Putamen (tissue), 1 donor: ENCODE results near the gene NELFB.

Source experiments
- DNase-seq: peaks from one replicate; pipeline ENCODE4 v3.0.0-alpha.2; 2016; ENCODE audit warnings: low spot score

NELFB gene

DNA sequence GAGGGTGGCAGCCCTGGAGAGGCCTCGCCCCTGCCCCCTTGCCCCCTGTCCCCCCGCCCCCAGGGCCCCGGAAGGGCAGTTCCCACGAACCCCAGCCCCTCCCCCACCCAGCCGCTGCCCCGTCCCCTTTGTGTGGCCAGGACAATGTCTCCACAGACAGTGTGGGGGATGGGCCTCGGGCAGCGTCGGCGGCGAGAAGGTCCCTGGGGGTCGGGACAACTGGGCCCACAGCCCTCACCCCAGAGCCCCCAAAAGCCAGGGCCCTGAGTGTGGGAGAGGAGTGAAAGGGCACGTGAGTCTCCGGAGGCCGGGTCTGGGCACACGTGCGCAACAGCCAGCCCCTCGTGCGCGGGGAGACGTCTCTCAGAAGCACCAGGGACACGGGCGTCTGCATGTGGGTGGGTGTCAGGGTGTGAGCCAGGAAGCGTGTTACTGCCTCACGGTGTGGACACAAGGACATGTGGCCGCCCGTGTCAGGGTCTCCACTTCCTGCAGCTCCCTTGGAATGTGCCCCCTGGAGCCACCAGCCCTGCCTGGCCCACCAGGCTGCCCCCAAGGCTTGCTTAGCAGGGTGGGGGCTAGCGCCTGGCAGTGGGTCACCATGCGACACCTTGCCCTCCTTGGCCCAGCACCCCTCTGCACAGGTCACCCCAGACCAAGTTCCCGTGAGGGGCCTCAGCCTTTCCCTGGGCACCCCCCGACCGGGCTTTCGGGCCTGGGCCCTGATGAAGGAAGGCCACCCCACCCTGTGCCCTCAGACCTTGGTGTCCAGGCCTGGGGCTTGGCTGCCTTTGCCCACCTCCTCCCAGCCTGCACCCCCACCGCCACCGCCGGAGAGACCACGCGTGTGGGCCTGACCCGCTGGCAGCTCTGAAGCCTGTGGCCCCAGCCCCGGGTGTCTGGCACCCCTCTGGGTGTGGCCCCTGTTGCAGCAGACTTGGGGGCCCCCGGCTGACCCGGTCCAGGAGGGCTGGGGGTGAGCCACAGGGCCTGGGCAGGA lies 59.7 kb downstream of the NELFB start:
- DNase-seq: no peak

DNA sequence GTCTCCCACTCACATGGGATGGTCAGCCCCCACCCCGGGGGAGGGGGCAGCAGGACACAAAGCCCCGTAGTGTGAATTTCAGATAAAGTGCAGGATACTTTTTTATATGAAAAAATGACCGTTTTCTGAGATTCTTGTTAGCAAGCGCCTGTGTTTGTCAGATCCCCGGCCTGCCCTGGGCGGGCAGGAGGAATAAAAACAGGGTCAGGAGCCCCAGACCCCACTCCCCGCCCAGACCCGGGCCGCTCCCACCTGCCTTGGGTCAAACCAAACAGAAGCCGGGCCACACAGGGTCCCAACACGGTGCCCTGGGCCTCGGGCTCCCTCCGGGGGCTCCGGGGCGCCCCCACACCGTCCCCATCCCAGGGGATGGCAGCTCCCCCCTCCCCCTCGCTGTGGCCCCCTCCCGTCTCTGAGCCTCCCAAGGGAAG lies 60.5 kb downstream of the NELFB start:
- no peak for DNase-seq

DNA sequence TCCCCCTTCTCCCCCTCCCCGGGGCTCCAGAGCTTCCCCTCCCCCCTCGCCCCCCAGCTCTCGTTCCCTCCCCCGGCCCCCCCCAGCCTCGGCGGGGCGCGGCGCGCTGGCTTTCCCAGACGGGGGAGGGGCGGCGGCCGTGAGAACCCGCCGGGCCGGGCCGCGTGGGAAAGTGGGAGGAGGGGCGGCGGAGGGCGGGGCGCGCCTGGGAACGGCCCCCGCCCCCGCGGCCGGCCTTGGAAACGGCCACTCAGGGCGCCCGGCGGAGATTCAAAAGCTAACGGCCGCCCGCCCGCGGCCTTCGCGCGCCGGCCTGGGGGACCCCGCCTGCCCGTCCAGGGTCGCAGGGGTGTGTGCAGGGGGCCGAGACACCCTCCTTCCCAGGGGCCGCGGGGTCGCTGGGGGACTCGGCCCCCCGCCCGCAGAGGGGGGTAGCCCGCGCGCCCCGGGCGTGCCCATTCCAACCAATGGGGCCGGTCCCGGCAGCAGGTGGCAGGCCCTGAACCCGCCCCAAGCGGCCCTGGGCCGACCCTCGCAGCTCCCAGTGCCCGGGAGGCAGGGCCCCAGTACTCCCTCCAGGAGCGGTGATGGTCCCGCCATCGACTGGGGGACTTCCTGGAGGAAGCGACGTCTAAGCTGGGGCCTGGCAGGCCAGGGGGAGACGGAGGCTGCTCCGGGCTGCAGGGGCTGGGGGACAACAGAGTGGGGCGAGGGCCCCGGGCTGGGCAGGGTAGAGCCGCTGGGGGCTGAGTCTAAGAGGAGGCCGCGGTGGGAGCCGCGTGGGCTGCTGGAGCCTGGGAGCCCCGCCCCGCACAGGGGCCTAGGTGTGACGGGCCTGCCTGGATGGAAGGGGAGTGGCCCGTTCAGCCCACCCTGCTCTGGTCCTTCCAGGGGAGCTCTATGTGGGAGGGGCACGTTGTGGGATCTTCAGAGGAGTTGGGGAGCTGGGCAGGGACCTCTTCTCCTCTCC lies 61.2 kb downstream of the NELFB start:
- no peak for DNase-seq

DNA sequence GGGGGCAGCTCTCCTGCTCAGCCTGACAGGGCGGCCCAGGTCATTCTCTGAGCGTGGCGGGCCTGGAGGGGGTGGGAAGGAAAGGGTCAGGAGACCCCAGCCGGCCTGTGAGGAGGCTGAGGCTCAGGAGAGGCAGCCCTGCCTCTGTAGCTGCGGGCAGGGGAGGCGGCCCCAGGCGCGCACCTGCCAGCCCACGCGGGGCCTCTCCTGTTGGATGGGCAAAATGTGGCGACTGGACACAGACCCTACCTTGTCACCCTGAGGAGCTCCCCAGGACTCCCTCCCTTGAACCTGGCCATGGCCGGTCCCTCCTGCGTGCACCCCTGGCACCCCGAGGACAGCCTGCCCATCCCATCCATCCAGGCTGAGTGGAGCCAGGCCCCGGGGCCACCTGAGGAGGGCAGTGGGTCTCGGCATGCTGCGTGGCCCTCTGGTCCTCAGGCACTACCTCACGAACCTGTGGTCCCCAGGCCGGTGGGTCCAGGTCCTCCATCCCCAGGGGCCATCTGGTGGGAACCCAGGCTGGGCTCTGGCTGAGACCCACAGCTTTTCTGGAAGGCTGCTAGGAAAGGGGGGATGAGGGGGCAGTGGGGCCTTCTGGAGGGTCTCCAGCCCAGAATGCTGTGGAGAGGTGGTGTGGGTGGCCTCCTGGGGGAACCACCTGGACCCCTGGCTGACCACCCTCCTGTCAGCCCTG lies 62.0 kb downstream of the NELFB start:
- no peak for DNase-seq

DNA sequence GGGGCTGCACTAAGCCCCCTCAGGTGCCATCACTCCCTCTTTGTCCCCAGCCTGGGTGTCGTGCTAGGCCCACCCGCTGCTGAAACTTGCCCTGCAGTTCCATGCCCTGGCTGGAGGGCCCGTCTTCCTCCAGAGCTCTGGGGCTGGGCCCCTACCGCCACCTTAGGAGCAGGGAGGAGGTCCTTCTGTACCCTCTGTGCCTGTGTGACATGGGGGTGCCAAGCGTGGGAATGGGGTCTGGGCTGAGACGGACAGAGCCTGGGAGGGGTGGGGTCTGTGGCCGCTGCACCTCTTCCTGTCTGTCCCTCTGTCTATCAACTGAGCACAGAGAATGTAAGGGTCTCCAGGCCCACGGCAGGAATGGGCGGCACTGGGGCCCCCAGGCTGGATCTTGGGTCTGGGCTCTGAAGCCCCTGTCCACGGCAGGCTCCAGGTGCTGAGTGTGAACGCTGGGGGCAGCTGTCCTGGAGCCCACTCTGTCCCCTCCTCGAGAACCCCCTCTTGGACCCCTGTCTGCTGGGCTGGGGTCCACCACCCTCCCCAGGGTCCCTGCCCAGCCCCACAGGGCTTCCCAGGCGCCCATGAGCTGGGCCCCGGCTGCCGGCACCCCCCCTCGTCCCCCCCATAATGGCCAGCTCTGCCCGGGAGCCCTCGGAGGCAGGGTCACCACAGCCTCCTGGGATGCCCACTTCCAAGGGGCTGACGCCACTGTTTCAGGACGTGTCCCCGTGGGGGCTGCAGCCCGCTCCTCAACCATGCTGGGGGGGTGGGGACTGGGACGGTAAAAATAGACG lies 62.8 kb downstream of the NELFB start:
- no peak for DNase-seq

DNA sequence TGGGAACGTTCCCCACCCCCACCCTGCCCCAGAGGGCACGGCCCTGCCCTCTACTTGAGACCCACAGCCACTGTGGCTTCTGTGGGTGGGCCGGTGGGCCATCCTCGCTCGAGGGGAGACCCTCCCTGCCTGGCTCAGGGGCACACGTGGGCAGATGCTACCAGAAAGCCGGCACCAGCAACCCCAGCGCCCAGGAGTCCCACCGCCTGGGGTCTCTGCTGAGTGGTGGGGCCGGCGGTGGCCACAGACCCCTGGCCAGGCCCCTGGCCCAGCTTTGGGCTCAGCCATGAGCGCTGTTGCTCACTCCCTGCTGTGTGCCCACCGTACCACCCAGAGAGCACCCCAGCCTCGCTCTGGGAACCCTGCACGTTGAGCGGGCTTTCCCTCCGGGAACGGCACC lies 63.5 kb downstream of the NELFB start:
- no peak for DNase-seq

DNA sequence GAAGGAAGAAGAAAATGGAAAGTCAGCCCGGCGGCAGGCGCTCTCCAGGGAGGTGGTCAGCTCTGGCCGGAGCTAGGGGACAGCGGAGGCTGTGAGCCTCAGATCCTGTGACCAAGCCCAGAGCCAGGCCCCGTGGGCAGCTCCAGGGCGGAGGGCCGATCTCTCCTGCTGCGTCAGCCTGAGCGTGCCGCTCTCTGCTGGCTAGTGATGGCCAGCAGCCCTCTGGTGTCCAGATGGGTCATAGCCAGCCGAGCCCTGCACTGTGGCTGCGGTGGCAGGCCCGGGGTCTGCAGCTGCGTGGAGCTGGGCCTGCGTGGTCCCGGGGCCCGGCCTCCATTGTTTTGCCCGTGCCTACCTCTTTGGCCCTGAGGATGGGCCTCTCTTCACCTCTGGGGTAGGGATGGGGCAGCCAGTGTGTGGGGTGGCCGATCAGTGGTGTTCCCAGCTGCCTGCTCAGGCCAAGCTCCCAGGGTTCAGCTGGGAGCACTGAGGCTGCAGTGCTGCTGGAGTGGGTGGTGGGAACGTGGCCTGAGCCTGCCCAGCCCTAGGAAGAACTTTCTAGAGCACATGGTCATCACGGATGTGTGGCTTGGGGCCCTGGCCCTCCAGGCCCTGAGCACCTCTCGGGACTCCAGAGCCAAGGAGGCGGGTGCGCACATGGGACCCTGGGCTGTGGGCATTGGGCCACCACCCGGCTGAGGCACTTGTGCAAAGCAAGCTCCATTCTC lies 64.0 kb downstream of the NELFB start:
- no peak for DNase-seq

DNA sequence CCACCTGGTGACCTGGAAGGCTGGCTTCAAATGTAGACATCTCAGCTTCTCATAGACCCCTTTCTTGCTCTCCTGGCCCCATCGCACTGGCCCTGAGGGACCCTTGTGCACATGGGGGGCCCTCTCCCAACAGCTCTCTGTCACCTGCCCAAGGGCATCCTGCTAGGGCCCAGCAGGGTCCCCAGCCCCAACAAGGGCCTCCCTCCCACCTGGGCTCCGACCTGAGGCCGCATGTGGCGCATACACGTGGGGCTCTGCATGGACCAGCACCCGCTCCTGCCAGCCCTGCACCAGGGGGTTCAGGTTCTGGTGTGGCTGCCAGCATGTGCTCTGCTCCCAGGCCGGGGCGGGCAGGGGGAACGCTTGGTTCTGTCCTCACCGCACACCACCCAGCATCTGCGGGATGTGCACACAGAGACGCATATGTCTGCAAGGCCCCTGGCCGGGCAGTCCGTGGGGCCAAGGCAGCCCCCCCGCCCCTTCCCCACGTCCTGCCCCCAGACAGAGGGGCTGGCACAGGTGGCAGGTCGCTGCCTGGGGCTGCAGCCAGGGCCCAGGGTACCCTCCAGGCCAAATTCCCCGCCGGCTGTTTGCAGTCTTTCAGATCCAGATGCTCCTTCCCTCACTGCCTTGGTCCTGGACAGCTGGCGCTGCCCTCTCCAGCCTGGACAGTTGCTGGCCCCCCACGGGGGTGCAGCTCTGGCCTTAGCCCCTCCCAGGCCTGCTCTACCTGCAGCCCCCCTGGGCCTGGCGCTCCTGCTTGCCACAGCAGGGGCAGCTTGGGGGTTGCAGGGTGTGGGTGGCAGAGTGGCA lies 64.8 kb downstream of the NELFB start:
- DNase-seq: no peak

DNA sequence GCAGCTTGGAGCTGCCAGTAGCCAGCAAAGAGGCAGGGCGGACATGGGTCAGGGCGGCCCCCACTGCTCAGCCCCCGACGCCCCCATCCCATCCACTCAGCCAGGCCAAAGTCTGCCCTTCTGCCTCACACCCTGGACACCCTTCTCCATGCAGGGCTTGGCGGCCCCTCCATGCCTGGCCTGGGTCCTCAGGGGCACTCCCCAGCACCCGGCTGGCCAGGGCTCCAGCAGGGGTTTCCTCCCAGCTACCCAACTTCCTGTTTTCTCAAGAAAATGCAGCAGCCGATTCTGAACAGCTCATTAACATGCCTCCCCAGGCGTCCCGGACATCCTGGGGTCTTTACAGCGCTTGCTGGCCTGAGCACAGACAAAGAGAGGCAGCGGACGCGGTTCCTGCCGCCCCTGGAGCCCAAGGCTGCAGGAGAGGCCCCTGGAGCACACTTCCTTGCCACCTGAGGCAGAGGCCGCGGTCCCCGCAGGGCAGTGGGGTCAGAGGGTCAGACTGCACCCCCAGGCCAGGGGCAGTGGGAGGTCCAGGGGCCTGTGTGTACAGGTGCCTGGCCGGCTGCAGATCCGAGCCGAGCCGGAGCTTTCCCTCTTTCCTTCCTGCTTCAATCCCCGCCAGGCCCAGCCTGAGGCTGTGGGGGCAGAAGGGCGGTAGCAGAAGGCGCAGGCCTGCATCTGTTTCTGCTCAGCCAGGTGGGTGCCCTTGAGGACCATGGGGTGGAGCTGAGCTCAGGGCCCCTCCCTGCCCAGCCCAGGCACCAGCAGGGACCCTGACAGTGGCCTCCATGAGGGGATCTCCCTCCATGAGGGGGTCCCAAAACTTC lies 65.6 kb downstream of the NELFB start:
- no peak for DNase-seq

DNA sequence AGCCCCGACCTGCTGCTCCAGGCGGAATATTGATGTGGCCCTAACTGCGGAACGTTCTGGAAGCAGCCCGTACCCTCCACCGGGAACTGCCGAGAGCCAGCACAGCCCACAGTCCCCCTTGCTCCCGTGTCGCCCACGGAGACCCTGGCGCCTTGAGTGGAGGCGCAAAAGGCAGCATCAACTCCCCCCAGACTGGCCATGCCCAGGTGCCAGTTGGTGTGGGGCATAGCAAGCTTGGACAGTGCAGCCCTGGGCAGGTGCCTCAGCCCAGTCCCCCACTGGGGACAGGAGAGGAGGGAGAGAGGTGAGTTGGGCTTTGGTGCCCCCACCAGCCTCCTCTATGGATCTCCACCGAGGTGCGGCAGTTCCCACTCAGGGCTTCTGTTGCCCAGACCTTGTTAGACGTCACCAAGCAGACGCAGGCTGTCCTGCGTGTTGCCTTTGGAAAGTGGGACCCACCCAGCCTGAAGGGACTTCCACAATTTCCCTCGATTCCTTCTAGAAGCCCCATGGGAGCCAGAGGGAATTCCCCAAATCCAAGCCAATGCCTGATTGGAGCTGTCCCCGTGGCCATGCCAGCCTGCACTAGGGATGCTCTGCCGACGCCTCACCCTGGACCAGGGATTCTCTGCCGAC lies 66.7 kb downstream of the NELFB start:
- DNase-seq: no peak
